ENCODE results near the gene CD8B.
"Not testable (repeated sequence)": the region's sequence is repeated elsewhere in the genome, so short reads cannot be mapped to it uniquely, and the experiment has no call there.

DNA sequence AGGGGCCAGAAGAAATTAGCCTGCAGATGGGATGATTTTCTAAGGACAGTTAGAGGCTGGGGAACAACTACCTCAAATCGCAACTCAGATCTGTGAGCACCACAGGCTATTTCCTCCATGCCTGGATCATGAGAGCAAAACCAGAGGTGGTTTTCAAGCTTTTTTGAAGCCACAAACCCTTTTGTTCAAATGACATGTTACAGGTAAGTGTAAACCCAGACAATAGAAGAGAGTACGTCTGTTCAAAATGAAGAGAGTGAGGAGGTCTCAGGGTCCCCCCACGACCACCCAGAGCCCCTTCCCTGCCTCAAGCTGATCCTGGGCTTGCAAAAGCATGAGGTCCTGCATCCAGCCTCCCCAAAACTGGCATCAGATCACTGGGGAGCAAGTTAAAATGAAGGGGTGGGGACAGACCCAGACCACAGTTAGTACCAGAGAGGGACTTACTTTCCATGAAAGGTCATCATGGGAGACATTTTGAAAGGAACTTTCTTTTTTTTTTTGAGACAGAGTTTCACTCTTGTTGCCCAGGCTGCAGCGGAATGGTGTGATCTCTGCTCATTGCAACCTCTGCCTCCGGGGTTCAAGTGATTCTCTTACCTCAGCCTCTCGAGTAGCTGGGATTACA, 19.0 kb downstream of the CD8B start:
- not testable (repeated sequence) for TF ChIP-seq POLR2A (IDR thresholded peaks at IDR 0.05; ENCODE audit: borderline replicate concordance, extremely low read depth, insufficient read depth, insufficient read length); SP1 (IDR thresholded peaks at IDR 0.05; ENCODE audit: low read depth); SIN3A (IDR thresholded peaks at IDR 0.05; ENCODE audit: low read depth); ZBTB33 (IDR thresholded peaks at IDR 0.05; ENCODE audit: extremely low read depth, insufficient replicate concordance, low read length); RAD21 (IDR thresholded peaks at IDR 0.05; ENCODE audit: low read depth); EZH2 (IDR thresholded peaks at IDR 0.05); POLR2AphosphoS5 (IDR thresholded peaks at IDR 0.05; ENCODE audit: low read depth, low read length); YY1 (IDR thresholded peaks at IDR 0.05; ENCODE audit: extremely low read depth, insufficient replicate concordance, low read depth, low read length)
- TF ChIP-seq, protein P1, sequence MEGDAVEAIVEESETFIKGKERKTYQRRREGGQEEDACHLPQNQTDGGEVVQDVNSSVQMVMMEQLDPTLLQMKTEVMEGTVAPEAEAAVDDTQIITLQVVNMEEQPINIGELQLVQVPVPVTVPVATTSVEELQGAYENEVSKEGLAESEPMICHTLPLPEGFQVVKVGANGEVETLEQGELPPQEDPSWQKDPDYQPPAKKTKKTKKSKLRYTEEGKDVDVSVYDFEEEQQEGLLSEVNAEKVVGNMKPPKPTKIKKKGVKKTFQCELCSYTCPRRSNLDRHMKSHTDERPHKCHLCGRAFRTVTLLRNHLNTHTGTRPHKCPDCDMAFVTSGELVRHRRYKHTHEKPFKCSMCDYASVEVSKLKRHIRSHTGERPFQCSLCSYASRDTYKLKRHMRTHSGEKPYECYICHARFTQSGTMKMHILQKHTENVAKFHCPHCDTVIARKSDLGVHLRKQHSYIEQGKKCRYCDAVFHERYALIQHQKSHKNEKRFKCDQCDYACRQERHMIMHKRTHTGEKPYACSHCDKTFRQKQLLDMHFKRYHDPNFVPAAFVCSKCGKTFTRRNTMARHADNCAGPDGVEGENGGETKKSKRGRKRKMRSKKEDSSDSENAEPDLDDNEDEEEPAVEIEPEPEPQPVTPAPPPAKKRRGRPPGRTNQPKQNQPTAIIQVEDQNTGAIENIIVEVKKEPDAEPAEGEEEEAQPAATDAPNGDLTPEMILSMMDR (IDR thresholded peaks at IDR 0.05 in 2 of 3, conservative IDR thresholded peaks at IDR 0.05 in 1 of 3; ENCODE audit: borderline replicate concordance in 1 of 3, insufficient read depth in 1 of 3, low read depth in 2 of 3, low read length in 2 of 3), result not testable (repeated sequence)
